ENCODE results near the gene NACA2. TPM values are rescaled to one million over a fixed set of nuclear protein-coding genes. Genes with fewer than 3 reads are reported as not detected.

The NACA2 gene
- polyA plus RNA-seq, 1 experiment, result not detected

DNA sequence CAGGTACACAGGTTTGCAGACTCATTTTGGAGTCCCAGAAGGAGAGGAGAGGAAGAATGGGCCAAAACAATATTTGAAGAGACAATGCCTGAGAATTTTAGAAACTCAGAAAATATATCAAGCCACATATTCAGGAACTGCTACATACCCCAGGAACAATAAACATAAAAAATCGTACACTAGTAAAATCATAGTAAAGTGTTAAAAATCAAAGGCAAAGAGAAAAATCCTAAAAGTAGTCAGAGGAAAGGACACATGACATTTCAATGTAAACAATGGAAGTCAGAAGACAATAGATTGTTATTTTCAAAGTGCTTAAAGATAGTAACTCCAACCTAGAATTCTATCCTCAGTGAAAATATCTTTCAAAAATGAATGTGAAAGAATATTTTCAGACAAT lies 28.5 kb upstream of the NACA2 start:
- TF ChIP-seq, protein P1, sequence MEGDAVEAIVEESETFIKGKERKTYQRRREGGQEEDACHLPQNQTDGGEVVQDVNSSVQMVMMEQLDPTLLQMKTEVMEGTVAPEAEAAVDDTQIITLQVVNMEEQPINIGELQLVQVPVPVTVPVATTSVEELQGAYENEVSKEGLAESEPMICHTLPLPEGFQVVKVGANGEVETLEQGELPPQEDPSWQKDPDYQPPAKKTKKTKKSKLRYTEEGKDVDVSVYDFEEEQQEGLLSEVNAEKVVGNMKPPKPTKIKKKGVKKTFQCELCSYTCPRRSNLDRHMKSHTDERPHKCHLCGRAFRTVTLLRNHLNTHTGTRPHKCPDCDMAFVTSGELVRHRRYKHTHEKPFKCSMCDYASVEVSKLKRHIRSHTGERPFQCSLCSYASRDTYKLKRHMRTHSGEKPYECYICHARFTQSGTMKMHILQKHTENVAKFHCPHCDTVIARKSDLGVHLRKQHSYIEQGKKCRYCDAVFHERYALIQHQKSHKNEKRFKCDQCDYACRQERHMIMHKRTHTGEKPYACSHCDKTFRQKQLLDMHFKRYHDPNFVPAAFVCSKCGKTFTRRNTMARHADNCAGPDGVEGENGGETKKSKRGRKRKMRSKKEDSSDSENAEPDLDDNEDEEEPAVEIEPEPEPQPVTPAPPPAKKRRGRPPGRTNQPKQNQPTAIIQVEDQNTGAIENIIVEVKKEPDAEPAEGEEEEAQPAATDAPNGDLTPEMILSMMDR (IDR thresholded peaks at IDR 0.05; ENCODE audit: insufficient read depth, low read depth, low read length), result no peak
- Histone ChIP-seq H3K4me3 (ENCODE audit: low read depth, low read length) (no peak overlapping the region), H3K27me3 (ENCODE audit: control insufficient read depth, insufficient read depth, low read length) (no peaks in the 10 kb centered on the region), H3K36me3 (ENCODE audit: control insufficient read depth, insufficient read depth, low read length) (no peaks in the 10 kb centered on the region)
- DNase-seq (ENCODE audit: low read depth), result no peak
- CTCF ChIA-PET, result no interaction called here
- POLR2A ChIA-PET, result no interaction called here

DNA sequence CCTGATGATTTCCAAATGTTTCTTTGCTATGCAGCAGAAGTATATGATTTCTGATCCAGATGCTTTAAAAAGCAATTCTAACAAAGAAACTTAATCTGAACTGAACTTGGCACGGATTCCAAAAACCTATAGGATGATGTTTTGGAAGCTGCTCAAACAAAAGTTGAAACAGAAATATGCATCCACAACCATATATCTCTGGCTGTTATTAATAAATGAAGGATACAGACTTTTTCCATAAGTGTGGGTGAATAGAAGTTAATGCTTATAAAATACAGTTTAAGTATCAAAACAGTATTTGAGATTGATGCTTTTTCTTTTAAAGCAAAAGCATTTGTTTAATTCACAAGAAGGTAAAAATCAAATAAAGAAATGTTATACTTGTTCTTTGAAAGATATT lies 27.9 kb upstream of the NACA2 start:
- CTCF ChIA-PET, result interaction anchor here (0.7 to 0.9 kb wide), 2 partner anchors 26 to 216 kb away, joined by 3 read pairs; no protein-coding TSS in a partner anchor
- TF ChIP-seq, protein P1 (IDR thresholded peaks at IDR 0.05; ENCODE audit: insufficient read depth, low read depth, low read length), result no peak
- DNase-seq (ENCODE audit: low read depth), result no peak
- Histone ChIP-seq H3K27me3 (ENCODE audit: control insufficient read depth, insufficient read depth, low read length) (no peaks in the 10 kb centered on the region), H3K4me3 (ENCODE audit: low read depth, low read length) (no peak overlapping the region), H3K36me3 (ENCODE audit: control insufficient read depth, insufficient read depth, low read length) (no peaks in the 10 kb centered on the region)
- POLR2A ChIA-PET, result no interaction called here

DNA sequence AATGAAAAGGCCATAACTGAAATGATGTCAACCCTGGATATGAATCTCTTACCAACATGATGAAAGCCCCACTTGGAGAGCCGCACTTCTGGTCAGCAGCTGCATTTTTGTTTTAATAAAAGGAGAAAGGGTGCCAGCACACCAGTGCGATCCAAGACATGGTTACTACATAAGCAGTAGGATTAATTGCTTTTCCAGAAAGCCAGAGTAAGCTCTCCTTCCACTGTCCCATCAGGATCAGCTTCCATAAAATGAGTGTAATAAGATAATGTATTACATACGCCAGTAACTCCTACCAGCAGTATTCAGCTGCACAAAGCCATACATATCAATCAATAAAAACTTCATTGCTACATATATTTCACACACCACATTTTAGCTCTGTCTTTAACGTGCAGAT lies 26.3 kb upstream of the NACA2 start:
- POLR2A ChIA-PET, result no interaction called here

DNA sequence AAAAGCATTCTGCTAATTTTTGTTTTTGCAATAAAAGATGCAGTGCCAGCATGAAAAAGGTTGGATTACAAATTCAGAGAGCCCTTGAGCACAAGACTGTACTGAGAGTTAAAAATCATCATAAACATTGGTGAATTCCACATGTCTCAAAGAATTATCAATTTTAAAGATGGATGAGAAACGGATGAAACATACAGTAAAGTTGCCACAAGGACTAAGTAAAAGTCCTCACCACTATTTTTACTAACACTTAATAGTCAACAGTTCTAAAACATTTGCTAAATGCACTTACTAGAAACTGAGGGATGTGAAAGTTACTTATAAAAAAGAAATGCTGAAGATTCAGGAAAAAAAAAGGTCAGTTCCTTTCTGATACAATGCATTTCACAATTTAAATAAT lies 25.8 kb upstream of the NACA2 start:
- no peaks in the 10 kb centered on the region for H3K27me3 ChIP-seq (ENCODE audit: control insufficient read depth, insufficient read depth, low read length)
- ChIA-PET CTCF (interaction anchor here (1.1 to 1.3 kb wide), 2 partner anchors 29 to 205 kb away, joined by 3 to 5 read pairs; no protein-coding TSS in a partner anchor), POLR2A (interaction anchor here (0.6 kb wide), 1 partner anchor 184 kb away, joined by 3 read pairs; no protein-coding TSS in a partner anchor)
- H3K4me3 ChIP-seq (ENCODE audit: low read depth, low read length), result no peak overlapping the region
- TF ChIP-seq, protein P1 (IDR thresholded peaks at IDR 0.05; ENCODE audit: insufficient read depth, low read depth, low read length), result no peak
- no peaks in the 10 kb centered on the region for H3K36me3 ChIP-seq (ENCODE audit: control insufficient read depth, insufficient read depth, low read length)
- no peak for DNase-seq (ENCODE audit: low read depth)

More for the DNA sequence above, 26.3 kb upstream of the NACA2 start:
- TF ChIP-seq, protein P1 (IDR thresholded peaks at IDR 0.05; ENCODE audit: insufficient read depth, low read depth, low read length), result no peak
- CTCF ChIA-PET, result interaction anchor here (1.1 to 1.3 kb wide), 2 partner anchors 28 to 205 kb away, joined by 3 to 5 read pairs; no protein-coding TSS in a partner anchor
- Histone ChIP-seq H3K36me3 (ENCODE audit: control insufficient read depth, insufficient read depth, low read length) (no peaks in the 10 kb centered on the region), H3K4me3 (ENCODE audit: low read depth, low read length) (no peak overlapping the region), H3K27me3 (ENCODE audit: control insufficient read depth, insufficient read depth, low read length) (no peaks in the 10 kb centered on the region)
- no peak for DNase-seq (ENCODE audit: low read depth)

DNA sequence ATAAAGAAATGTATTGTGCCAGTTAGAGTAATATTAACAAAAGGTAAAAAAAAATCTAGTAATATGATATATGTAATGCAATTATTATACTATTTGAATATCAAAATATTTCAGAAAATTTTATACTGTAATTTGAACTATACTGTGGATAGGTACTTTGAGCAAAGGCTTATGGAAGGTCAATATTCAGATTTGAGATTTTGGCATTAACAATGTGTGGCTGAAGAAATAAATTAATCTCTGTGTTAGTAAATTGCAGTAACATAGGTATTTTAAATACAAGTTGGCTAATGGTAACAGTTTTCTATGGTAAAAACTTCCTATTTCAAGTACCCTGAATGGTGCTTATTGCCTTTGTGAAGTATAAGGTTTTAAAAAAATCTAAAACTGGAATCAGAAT lies 23.2 kb upstream of the NACA2 start:
- Histone ChIP-seq H3K4me3 (ENCODE audit: low read depth, low read length) (no peak overlapping the region), H3K36me3 (ENCODE audit: control insufficient read depth, insufficient read depth, low read length) (no peaks in the 10 kb centered on the region), H3K27me3 (ENCODE audit: control insufficient read depth, insufficient read depth, low read length) (no peaks in the 10 kb centered on the region)
- TF ChIP-seq, protein P1 (IDR thresholded peaks at IDR 0.05; ENCODE audit: insufficient read depth, low read depth, low read length), result no peak
- no peak for DNase-seq (ENCODE audit: low read depth)
- POLR2A ChIA-PET, result no interaction called here
- CTCF ChIA-PET, result no interaction called here
